ENCODE measurements around the gene CD47. TPM values are rescaled to one million over a fixed set of nuclear protein-coding genes. Genes with fewer than 3 reads are reported as not detected.

The CD47 gene
- total and polyA plus RNA-seq, 10 of the 15 experiments (the other 5 are each of a cell fraction or from before 2014, with no cell fraction given), result 22.9 to 175 (median 81.1) TPM

- TF ChIP-seq CREB1 (IDR thresholded peaks at IDR 0.05; ENCODE audit: low read depth) (no peak), MTA2 (IDR thresholded peaks at IDR 0.05; ENCODE audit: low read depth) (peak; percentile 67), PAX5 (IDR thresholded peaks at IDR 0.05; ENCODE audit: borderline replicate concordance, low read depth, low read length) (peak; percentile 95), RAD21 (IDR thresholded peaks at IDR 0.05; ENCODE audit: insufficient read depth, low read depth, low read length) (peak; percentile 25), EED (IDR thresholded peaks at IDR 0.05; ENCODE audit: low read depth) (peak; percentile 62; the same call in 1 of the 2 replicates), PAX8 (IDR thresholded peaks at IDR 0.05) (peak; percentile 37; the same call in 1 of the 2 replicates), EZH2 (IDR thresholded peaks at IDR 0.05; ENCODE audit: borderline replicate concordance, control insufficient read depth, low read depth, low read length) (no peak), POLR2A (IDR thresholded peaks at IDR 0.05; ENCODE audit: low read depth, low read length) (peak; percentile 76), POLR2AphosphoS2 (IDR thresholded peaks at IDR 0.05; ENCODE audit: low read depth, low read length) (peak; percentile 40; the same call in 1 of the 2 replicates), ZNF207 (IDR thresholded peaks at IDR 0.05; ENCODE audit: borderline replicate concordance) (peak; percentile 59; the same call in 1 of the 2 replicates), FOXM1 (IDR thresholded peaks at IDR 0.05; ENCODE audit: low read depth, low read length) (peak; percentile 94), NFIC (IDR thresholded peaks at IDR 0.05; ENCODE audit: low read depth, low read length) (peak; percentile 96), CEBPZ (IDR thresholded peaks at IDR 0.05; ENCODE audit: low read depth, low read length) (no peak), JUNB (IDR thresholded peaks at IDR 0.05) (peak; percentile 94), TAF1 (IDR thresholded peaks at IDR 0.05; ENCODE audit: borderline replicate concordance, low read depth, low read length) (peak; percentile 95), SP1 (IDR thresholded peaks at IDR 0.05; ENCODE audit: low read depth, low read length) (peak; percentile 6), CBX5 (IDR thresholded peaks at IDR 0.05; ENCODE audit: low read depth) (peak; percentile 76; the same call in 1 of the 2 replicates), MYB (IDR thresholded peaks at IDR 0.05; ENCODE audit: borderline replicate concordance, low read depth, low read length) (no peak)
- TF ChIP-seq, protein P1, sequence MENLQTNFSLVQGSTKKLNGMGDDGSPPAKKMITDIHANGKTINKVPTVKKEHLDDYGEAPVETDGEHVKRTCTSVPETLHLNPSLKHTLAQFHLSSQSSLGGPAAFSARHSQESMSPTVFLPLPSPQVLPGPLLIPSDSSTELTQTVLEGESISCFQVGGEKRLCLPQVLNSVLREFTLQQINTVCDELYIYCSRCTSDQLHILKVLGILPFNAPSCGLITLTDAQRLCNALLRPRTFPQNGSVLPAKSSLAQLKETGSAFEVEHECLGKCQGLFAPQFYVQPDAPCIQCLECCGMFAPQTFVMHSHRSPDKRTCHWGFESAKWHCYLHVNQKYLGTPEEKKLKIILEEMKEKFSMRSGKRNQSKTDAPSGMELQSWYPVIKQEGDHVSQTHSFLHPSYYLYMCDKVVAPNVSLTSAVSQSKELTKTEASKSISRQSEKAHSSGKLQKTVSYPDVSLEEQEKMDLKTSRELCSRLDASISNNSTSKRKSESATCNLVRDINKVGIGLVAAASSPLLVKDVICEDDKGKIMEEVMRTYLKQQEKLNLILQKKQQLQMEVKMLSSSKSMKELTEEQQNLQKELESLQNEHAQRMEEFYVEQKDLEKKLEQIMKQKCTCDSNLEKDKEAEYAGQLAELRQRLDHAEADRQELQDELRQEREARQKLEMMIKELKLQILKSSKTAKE (IDR thresholded peaks at IDR 0.05; ENCODE audit: low read depth, poor library complexity, severe bottlenecking), result peak; percentile 84
- TF ChIP-seq, protein P2, sequence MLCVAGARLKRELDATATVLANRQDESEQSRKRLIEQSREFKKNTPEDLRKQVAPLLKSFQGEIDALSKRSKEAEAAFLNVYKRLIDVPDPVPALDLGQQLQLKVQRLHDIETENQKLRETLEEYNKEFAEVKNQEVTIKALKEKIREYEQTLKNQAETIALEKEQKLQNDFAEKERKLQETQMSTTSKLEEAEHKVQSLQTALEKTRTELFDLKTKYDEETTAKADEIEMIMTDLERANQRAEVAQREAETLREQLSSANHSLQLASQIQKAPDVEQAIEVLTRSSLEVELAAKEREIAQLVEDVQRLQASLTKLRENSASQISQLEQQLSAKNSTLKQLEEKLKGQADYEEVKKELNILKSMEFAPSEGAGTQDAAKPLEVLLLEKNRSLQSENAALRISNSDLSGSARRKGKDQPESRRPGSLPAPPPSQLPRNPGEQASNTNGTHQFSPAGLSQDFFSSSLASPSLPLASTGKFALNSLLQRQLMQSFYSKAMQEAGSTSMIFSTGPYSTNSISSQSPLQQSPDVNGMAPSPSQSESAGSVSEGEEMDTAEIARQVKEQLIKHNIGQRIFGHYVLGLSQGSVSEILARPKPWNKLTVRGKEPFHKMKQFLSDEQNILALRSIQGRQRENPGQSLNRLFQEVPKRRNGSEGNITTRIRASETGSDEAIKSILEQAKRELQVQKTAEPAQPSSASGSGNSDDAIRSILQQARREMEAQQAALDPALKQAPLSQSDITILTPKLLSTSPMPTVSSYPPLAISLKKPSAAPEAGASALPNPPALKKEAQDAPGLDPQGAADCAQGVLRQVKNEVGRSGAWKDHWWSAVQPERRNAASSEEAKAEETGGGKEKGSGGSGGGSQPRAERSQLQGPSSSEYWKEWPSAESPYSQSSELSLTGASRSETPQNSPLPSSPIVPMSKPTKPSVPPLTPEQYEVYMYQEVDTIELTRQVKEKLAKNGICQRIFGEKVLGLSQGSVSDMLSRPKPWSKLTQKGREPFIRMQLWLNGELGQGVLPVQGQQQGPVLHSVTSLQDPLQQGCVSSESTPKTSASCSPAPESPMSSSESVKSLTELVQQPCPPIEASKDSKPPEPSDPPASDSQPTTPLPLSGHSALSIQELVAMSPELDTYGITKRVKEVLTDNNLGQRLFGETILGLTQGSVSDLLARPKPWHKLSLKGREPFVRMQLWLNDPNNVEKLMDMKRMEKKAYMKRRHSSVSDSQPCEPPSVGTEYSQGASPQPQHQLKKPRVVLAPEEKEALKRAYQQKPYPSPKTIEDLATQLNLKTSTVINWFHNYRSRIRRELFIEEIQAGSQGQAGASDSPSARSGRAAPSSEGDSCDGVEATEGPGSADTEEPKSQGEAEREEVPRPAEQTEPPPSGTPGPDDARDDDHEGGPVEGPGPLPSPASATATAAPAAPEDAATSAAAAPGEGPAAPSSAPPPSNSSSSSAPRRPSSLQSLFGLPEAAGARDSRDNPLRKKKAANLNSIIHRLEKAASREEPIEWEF (IDR thresholded peaks at IDR 0.05; ENCODE audit: insufficient replicate concordance, low read depth, low read length), result peak; percentile 93
Observed at GRCh38 chr3:108124337-108125152, 33.7 kb upstream of the CD47 start (continued).
